Omental fat pad (tissue), 4 donors: Measurements from ENCODE around the gene CBX3. TPM values are rescaled to one million over a fixed set of nuclear protein-coding genes. Genes with fewer than 3 reads are reported as not detected.

Source experiments
- total RNA-seq, 4 donors: library from RNA; depleted of rRNA; stranded (reverse); fragments of >200 nt; gene quantifications; one replicate each; pipeline ENCODE4 v1.1.0, GENCODE V29; 2016

Gene CBX3
- total RNA-seq, 4 donors from 2014 or later, result 60.1 to 111 (median 87.4) TPM

Other genes starting within 250 kb of the CBX3 start
- 10 to 100 TPM in 1 of 4 donors, 1 to 10 TPM in 3; 3.9 to 12.1 (median 5.3) TPM for gene NFE2L3, start 49.5 kb upstream of the CBX3 start, total RNA-seq
- gene HNRNPA2B1, start 999 bp upstream of the CBX3 start, total RNA-seq, result 100 to 1,000 TPM; 206 to 296 (median 285) TPM
- 10 to 100 TPM in 3 of 4 donors, 1 to 10 TPM in 1; 7.7 to 65.6 (median 21.5) TPM for gene SNX10, start 90.1 kb downstream of the CBX3 start, total RNA-seq